HG03378 (cell line): ENCODE data around the gene VSIR.

Experiments used
- ATAC-seq: cut with Tn5 transposase; IDR thresholded peaks from one replicate; pipeline ENCODE4 v1.9.1; 2021; ENCODE audit warnings: mild to moderate bottlenecking, moderate library complexity; ENCODE audit not compliant: unreplicated experiment

VSIR gene

DNA sequence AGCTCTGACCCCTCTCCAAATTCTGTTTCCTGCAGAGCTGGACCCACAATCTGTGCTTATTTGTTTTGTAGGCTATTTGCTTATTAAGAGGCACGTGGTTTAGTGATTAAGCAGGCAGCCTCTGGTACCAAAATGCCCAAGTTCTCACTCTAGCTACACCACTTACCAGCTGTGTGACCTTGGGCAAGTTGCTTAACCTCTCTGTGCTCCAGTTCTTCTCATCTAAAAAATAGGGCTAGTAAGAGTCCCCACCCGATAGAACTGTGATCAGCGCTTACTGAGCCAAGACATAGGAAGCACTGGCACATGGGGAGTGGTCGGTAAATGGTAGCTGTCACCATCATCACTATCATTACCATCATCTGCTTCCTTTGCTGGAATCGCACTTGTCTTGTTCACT is 74.6 kb downstream of the VSIR start:
- ATAC-seq: no peak

DNA sequence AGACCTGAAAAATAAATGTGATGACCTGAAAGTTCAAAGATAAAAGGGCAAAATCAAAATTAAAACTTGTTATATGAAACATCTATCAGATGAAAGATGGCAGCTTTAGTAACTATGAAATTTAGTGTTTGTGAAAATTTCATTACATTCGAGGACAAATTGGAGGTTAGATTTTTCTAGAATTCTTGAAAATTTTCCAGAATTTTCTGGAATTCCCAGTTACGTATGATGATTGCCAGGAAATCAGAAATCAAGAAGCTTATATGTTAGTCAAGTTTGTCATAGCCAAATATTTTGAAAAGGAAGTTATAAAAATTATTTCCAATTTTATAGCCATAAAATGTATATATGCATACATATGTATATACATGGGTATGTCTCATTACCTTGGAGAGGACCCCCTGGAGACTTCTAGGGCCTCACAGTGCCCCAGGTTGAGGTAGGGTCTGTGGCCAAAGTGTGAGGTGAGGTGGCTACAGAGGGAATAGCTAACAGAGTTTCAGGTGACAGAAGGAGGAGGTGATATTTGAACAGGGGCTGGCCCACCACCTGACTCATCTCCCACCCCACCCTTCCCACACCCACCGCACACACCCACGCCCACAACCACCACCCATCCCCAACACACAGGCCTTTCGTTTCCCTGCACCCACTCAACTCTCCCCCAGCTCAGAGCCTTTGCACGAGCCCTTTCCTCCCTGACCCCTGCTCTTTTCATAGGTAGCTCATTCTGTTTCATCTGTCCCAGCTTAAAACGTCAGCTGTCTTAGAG is 75.2 kb downstream of the VSIR start:
- no peak for ATAC-seq
